Mucosa of descending colon (tissue), 3 donors: ENCODE data around the gene ALPG. TPM values are rescaled to one million over a fixed set of nuclear protein-coding genes. Genes with fewer than 3 reads are reported as not detected.
A peak's percentile ranks its signal among the peaks of the same experiment; 100 is the strongest.

Source experiments
- ATAC-seq: fragments of 200-7000 bp; cut with Tn5 transposase; one replicate; pipeline ENCODE4 v1.9.1; 2020; ENCODE audit warnings: mild to moderate bottlenecking, moderate library complexity
- DNase-seq, 3 donors: peaks; one replicate each; pipeline ENCODE4 v3.0.0-alpha.2; 2020
- H3K36me3 ChIP-seq: fragments of 200-600 bp; one replicate; pipeline ENCODE4 v1.8.0; 2021; ENCODE audit warnings: low read depth, mild to moderate bottlenecking
- H3K4me1 ChIP-seq: fragments of 200-600 bp; one replicate; pipeline ENCODE4 v1.8.0; 2021; ENCODE audit warnings: low read depth, mild to moderate bottlenecking
- H3K4me3 ChIP-seq: fragments of 200-600 bp; one replicate; pipeline ENCODE4 v1.8.0; 2021; ENCODE audit warnings: mild to moderate bottlenecking
- H3K9me3 ChIP-seq: fragments of 200-600 bp; one replicate; pipeline ENCODE4 v1.8.0; 2021; ENCODE audit warnings: mild to moderate bottlenecking
- intact Hi-C, 2 donors: fragments of 100-400 bp; cut with DNase I in 1 of 2; cut with micrococcal nuclease in 1 of 2; formaldehyde crosslinking; loops; one replicate each; pipeline versions ENCODE4 v1.11.0 to v1.11.1; 2022; cut with DNase I, micrococcal nuclease
- total RNA-seq, 3 donors: library from RNA; stranded (reverse); fragmentation: NEBNext Ultra II Directional in 2 of 3; extraction: Animal tissue kit (Norgen Biotek cat#: 25700) in 2 of 3; gene quantifications; one replicate each; pipeline versions ENCODE4 v1.2.1 to v1.2.4, GENCODE V29; 2021 to 2023
- TF ChIP-seq, protein P1 (sequence below): fragments of 200-600 bp; IDR thresholded peaks from one replicate; pipeline ENCODE4 v1.8.0; 2022; ENCODE audit warnings: antibody characterized with exemption, mild to moderate bottlenecking
- donor health status: DM: no; HTN: no; CAD: no; lungs with moderate emphysema.
- donor health status: DM: no; HTN: no; CAD: no.
- donor health status: DM: no; HTN: yes; CAD: no.

ALPG gene
- total RNA-seq, 3 donors from 2014 or later: 0.54 to 8.1 (median 0.61) TPM

DNA sequence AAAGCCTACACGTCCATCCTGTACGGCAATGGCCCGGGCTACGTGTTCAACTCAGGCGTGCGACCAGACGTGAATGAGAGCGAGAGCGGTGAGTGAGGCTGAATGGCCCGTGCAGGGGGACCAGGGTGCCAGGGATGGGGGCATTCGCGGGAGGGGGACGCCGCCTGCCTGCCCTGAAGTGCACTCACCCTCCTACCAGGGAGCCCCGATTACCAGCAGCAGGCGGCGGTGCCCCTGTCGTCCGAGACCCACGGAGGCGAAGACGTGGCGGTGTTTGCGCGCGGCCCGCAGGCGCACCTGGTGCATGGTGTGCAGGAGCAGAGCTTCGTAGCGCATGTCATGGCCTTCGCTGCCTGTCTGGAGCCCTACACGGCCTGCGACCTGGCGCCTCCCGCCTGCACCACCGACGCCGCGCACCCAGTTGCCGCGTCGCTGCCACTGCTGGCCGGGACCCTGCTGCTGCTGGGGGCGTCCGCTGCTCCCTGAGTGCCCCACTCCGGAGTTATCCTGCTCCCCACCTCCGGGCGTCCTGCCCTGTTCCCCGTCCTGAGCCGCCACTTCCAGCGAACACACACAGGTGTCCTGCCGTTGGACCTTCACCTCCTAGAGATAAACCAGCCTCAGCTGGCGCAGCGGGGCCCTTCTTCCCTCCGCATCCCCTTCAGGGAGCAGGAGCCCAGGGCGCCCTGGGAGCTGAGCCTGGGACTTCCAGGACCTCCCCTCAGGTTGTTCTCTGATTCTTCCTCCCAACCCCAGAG, 52.2 kb downstream of the ALPG start:
- Histone ChIP-seq H3K4me3 (no peak overlapping the region), H3K36me3 (no peaks in the 10 kb centered on the region), H3K4me1 (peaks cover 9% of the 10 kb centered on the region), H3K9me3 (no peaks in the 10 kb centered on the region)
- TF ChIP-seq, protein P1, sequence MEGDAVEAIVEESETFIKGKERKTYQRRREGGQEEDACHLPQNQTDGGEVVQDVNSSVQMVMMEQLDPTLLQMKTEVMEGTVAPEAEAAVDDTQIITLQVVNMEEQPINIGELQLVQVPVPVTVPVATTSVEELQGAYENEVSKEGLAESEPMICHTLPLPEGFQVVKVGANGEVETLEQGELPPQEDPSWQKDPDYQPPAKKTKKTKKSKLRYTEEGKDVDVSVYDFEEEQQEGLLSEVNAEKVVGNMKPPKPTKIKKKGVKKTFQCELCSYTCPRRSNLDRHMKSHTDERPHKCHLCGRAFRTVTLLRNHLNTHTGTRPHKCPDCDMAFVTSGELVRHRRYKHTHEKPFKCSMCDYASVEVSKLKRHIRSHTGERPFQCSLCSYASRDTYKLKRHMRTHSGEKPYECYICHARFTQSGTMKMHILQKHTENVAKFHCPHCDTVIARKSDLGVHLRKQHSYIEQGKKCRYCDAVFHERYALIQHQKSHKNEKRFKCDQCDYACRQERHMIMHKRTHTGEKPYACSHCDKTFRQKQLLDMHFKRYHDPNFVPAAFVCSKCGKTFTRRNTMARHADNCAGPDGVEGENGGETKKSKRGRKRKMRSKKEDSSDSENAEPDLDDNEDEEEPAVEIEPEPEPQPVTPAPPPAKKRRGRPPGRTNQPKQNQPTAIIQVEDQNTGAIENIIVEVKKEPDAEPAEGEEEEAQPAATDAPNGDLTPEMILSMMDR: no peak
- DNase-seq: peak in 2 of 3 donors; percentile 23 to 49
- no peak for ATAC-seq
- intact Hi-C loops: no loop called here

DNA sequence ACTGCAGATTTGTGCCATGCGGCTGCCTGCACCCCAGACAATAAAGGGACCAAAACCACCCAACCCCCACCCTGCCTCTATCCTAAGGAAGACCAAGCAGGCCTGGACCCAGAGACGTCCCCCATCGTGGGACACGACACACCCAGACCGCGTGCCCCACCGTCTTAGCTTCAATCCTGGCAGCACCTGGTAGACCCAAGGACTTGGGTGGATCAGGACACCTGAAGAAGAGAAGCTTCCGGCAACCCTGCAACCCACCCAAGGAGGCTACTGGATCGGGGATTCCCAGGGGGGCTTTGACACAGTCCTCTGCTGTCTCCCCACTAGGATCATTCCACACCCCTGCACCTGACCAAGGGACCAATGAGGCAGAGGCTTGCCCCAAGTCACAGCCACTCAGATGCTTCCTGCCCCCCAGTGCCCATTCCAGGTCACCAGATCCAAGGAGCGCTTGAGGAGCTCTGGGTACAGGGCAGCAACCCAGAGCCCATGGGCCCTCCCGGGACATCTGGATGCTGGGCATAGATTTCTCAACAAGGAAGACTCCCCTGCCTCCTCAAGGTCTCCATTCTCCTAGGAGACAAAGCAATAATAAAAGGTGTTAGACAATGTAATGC, 52.9 kb downstream of the ALPG start:
- TF ChIP-seq, protein P1: no peak

DNA sequence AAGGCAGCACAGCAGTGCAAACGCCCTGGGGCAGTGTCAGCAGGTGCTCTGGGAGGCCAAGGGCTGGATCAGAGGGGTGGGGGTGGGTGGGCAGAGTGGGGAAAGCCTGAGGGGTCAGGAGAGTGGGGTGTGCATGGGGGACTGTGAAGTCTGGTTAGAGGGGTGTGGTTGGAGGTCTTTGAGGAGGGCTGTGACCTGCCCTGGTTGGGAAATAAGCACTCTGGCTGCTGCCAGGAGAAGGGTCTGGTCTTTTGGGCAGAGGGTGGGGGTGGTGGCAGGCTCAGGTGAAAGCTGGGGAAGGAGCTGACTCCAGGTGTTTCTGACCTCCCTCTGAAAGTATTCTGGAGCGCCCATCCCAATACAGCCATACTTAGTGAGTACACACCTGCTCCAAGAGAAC, 53.5 kb downstream of the ALPG start:
- TF ChIP-seq, protein P1: no peak
- no peak overlapping the region for H3K4me3 ChIP-seq
- intact Hi-C loops: no loop called here
- no peaks in the 10 kb centered on the region for H3K36me3 ChIP-seq
- DNase-seq (no peak), ATAC-seq (no peak)
- peaks cover 9% of the 10 kb centered on the region for H3K4me1 ChIP-seq
- no peaks in the 10 kb centered on the region for H3K9me3 ChIP-seq

More for the DNA sequence above, 52.9 kb downstream of the ALPG start:
- ATAC-seq (no peak), DNase-seq (peak in 1 of 3 donors; percentile 10)
- H3K36me3 ChIP-seq: no peaks in the 10 kb centered on the region
- H3K4me3 ChIP-seq: no peak overlapping the region
- no peaks in the 10 kb centered on the region for H3K9me3 ChIP-seq
- peaks cover 9% of the 10 kb centered on the region for H3K4me1 ChIP-seq
- intact Hi-C loops: no loop called here

Other genes starting within 250 kb of the ALPG start
- 1 to 10 TPM in 1 of 3 donors, not detected in 2; 1.2 TPM for gene ALPP, start 28.1 kb upstream of the ALPG start, total RNA-seq
- 10 to 100 TPM in 2 of 3 donors, 1 to 10 TPM in 1; 8.5 to 24.6 (median 24.4) TPM for gene ALPI, start 49.3 kb downstream of the ALPG start, total RNA-seq
- gene ECEL1, start 81.0 kb downstream of the ALPG start, total RNA-seq: under 1 TPM in 2 of 3 donors, not detected in 1; 0.16 to 0.24 TPM
- gene PRSS56, start 113.5 kb downstream of the ALPG start, total RNA-seq: not detected
- gene CHRND, start 119.3 kb downstream of the ALPG start, total RNA-seq: not detected
- not detected for gene CHRNG, start 132.8 kb downstream of the ALPG start, total RNA-seq
- gene TIGD1, start 143.7 kb downstream of the ALPG start, total RNA-seq: 1 to 10 TPM; 4.1 to 5.6 (median 5.4) TPM
- gene EIF4E2, start 143.8 kb downstream of the ALPG start, total RNA-seq: 100 to 1,000 TPM in 1 of 3 donors, 10 to 100 TPM in 2; 62.7 to 116 (median 90.9) TPM
- 1 to 10 TPM; 2.2 to 4.8 (median 4.6) TPM for gene EFHD1, start 226.8 kb downstream of the ALPG start, total RNA-seq